Activated T-cell treated with anti-CD3 and anti-CD28 coated beads, Interleukin-2, amount 50 U/mL, for 48 hours (primary cell): ENCODE measurements around the gene DHX58.

ENCODE experiments used
- DNase-seq, 2 experiments: peaks; one replicate each; pipeline ENCODE4 v3.0.0-alpha.2; 2020

The DHX58 gene

DNA sequence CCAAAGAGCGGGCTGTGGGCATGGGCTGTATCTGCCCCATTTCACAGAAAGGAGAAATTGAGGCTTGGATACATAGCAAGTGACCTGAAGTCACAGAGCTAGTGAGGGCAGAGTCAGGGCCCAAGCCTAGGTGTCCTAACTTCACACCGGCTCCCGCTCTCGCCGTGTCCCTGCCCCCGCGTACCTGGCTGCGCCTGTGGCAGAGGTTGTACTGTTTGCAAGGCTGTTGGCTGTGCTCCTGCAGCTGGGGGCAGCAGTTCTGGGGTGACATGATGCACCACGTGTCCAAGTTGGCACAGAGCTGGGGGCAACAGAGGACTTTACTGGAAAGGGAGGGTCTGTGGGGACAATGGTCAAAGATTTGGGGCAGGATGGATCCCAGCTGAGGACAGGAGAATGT lies 3.4 kb downstream of the DHX58 start:
- DNase-seq, result no peak

DNA sequence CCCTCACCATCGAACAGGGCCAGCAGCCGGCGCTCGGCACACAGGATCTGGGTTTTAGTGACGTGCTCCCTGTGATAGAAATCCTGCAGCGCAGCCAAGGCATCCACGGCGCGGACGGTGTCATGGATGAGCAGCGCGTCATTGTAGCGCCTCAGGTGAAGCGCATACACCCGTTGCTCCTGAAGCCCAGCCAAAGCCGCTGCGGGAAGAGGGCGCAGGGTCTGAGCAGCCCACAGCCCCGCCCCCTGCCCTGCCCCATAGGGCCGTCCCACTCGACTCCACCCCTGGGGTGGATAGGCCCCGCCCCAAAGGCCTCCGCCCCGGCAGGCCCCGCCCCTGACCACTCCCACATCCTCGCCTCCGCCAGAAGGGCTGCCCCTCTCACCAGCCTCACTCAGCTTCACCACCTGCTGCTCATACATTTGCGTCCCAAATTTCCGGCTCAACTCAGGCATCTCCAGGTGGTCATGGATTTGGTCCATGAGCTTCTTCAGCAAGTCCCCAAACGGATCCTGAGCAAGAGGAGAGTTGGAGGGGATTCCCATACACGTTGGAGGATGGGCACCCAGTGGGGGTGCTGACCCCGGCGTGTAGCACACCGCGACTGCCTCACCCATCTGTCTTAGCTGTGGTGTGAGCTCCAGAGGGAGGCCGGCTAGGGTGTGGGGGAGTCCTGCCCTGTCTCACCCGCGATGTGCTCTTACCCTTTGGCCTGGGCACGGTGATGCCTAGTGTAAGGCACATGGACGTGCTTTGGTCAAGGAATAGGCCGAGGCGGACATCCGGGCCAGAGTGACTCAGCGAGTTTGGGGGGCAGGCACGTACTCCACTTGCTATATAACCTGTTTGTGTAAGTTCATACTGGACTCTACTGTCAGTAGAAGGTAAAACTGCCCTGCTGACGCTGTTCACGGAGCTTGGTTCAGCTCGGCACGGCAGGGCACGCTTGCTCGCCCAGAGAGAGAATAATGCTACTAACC lies 4.6 kb downstream of the DHX58 start:
- peak; percentile 99 for DNase-seq

DNA sequence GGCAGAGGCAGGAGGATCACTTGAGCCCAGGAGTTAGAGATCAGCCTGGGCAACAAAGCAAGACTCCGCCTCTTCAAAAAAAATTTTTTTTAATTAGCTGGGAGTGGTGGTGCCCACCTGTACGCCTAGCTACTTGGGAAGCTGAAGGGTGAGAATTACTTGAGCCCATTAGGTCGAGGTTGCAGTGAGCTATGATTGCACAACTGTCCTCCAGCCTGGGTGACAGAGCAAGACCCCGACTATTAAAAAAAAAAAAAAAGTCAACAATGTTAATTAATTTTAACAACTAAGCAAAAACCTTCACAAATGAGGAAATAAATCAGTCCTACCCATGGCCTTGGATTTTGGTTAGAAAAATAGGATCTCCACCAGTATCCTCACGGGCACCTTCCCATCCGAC lies 5.4 kb downstream of the DHX58 start:
- no peak for DNase-seq

DNA sequence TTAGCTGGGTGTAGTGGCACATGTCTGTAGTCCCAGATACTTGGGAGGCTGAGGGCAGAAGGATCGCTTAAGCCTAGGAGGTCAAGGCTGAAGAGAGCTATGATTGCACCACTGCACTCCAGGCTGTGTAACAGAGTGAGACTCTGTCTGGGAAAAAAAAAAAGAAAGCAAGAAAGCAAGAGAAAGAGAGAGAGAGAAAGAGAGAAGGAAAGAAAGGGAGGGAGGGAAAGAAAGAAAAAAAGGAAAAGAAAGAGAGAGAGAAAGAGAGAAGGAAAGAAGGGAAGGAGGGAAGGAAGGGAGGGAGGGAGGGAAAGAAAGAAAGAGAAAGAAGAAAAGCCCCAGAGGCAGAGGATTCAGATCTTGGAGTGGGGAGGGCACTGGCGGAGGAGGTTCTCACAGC lies 6.5 kb downstream of the DHX58 start:
- DNase-seq, result no peak

DNA sequence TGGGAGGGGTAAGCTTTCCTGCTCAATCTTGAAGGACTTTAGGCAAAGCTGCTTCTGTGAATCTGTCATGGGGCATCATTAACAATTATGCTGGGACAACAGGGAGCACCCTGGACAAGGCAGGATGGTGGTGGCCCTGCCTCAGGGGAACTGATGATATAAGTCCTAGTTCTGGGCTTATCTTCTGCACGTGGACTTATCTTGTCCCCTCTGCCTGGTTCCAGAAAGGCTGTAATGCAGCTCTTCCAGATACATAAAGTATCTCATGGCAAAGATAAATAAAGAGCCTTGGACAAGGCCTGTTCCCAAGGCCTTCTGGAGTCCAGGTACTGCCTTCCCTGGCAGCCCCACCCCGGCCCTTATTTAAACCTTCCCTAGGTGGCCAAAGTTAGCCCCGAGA lies 8.2 kb downstream of the DHX58 start:
- no peak for DNase-seq

DNA sequence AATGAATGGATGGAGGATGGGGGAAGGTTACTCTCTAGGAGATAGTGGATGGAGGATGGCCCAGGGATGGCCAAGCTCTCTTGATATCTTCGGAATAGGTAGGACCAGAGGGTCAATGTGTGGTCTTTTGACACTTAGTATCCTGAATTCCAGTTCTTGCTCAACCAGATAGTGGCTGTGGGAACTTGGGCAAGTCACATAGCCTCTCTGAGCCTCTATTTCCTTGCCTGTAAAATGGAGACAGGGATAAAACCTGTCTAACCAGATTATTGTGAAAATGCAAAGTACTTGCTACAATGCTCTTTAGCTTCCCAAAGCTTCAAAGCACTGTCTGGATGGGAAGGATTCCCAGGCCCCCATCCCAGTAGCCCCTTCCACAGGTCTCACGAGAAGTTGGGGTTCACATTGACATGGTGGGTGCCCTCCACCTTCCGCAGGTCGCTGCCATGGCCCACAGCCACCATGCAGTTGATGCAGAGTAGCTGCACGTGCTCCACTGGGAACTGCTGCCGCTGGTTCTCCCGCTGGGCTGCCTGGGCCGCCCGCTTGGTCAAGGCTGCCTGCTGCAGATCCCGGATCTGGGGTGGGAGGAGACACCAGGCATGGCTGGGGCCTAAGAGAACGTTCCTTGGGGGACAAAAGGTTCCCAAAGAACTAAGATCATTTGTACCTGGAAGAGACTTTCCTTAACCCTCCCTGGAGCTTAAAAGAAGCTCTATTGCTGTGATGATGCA lies 9.1 kb downstream of the DHX58 start:
- no peak for DNase-seq

DNA sequence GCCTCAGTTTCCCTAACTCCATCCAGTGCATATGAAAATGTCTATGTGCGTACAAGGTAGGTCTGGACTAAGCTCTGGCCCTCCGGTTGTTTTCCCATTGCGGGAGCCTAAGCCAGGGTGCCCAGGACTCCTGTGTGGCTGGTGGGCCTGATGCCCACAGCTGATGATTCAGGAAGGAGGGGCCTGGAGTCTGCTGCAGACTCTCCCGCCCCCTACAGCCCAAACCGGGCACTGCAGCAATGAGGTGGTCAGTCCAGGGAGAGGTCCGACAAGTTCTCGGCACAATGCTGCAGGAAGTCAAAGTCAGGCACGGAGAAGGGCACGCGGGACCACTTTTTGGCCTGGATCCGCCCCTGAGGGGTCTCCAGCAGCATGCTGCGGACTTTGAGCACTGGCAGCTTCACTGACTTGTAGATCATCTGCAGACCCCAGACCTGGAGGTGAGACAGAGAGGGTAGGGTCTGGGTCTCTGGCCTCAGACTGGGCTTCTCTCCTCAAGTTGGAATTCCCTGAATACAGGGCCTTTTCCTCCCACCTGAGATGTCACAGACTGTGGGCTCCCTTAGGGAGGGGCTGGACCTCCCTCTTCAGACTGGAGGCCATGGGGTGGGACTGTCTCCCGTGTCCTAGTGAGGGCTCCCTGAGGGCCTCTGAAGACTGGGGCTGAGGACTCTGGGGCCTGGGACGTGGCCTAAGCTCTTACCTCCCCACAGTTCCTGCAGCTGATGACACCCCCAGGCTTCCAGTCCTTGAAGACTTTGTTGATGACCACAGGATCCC lies 10.8 kb downstream of the DHX58 start:
- peak; percentile 90 to 91 for DNase-seq

DNA sequence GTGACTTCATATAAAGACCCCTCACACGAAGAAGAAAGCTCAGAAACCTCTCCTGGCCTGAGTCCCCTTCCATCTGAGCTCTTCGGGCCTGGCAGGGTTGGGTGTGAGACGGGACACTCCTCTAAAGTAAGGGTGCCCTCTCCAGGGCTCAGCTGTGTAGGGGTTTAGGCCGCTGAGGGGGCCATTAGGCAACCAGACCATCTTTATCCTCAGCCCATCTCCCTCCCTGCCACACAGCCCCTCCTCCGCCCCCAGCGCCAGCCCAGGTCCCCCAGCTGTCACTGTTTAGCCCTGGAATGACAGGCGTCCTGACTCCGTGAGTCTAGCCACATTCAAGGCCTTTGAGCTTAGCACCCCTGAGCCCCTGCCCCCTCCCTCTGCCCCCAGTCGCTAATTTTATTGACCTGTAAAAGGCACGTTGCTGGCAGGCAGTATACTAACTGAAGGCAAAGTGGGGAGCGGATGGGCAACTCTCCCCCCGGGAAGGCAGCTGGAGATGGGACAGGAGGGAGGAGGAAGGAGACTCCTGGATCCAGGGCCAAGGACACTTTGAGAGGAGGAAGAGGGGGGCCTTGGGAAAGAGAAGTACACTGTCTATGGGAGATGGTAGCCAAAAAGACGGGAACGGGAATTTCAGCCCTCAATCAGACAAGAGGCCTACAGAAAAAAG lies 13.6 kb downstream of the DHX58 start:
- DNase-seq, result no peak

DNA sequence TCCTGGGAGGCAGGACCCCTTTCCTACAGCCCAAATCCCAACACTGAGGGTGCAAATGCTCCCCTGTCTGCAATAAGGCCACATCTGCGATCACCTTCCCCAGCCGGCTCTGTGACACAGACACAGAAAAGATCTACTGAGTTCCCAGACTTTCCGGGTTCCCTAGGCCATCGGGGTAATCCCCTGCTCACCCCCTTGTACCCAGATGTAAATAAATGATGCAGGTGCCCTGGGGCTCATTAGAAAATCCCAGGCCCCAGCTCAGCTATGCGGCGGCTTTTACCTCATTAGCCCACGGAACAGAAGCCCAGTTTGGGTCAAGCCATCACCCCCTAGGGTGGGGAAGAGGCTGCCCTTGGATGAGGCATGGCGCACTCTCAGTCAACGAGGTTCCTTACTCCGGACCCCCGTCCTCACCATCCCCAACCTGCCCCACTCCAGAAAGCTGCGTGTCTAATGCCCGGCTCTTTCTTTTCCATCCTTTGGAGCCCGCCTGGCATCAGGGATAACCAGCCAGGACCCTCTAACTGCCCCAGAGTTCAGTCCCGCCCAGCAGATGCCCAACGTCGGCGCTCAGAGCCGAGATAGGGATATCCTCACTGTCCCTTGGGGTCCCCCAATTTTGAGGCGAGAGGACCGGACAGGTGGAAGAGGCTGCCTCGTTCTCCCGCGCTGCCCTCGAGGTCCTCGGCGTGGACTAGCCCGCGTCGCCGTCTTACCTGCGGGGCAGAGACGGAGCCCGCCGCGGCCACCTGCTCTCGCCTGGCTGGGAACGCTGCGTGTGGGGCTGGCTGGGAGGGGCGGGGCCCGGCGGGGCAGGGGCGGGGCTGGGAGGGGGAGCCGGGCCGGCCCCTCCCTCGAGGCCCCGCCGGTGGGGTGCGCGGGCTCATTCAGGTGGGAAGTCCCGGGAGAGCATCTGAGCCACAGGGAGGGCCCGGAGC lies 14.6 kb downstream of the DHX58 start, which contains the start of gene ZNF385C:
Gene ZNF385C (minus strand): TSS at position 783 of the 941 bp plus-strand sequence. CDS start 35,417 bp downstream, outside the sequence.
- DNase-seq, result peak; percentile 51 to 65

DNA sequence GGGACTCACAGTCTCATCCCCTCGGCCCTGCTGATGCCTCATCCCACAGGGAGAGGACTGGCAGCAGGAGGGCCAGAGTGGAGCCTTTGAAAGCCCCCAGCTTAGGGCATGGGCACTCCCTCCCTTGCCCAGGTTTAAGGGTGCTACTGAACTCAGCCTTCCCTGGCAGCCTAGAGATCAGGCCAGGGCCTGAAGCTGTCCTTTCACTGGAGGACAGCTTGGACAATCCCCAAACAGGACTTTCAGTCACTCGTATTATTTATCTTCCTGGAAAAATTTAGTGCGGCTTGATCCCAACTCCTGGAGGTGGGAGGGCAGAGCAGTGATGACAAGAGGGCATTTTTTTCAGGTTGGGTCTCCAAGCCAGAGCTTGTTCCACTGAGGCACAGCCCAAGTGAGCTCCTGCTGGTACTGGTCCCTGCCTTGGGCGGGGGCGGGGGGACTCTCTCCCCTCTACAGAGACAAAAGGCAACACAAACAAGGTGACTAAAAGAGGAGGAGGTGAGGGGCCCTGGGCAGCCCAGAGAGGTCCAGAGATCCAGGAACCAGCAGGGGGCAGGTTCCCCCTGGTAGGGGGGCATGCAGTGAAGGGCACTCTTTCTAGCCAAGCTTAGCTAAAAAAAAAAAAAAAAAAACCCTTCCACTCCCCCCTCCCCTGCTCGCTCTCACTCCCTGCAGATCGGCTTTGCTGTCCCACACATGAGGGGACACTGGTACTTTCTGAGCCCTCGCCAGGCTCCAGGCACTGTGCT lies 16.0 kb downstream of the DHX58 start:
- DNase-seq, result no peak

DNA sequence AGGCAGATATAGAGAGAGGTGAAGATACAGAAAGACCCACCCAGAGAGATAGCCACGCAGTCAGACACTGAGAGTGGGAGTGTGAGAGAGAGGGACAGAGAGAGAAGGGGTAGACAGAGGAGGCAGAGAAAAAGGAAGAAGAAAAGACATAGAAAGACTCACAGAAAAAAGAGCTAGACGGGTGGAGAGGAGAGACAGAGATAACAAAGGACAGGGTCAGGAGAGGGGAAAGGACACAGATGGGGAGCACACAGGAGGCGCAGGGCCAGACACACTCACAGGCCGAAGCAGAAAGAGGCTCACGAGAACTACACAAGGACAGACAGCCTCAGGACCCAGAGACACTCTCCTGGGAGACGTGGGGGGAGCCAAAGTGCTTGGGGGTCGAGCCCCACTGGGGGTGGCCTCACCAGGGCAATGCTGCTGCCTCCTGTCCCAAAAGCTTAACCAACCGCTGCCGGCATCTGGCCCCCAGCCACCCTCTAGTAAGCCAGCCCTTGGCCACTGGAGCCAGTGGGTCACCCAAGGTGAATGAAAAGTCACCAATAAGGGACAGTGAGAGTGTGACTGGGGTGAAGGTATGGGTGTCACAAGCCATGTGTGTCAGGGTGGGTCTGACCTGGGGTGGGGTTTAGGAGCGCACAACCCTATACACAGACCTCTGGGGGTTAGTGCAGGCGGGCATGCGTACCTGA lies 18.0 kb downstream of the DHX58 start:
- DNase-seq, result no peak

DNA sequence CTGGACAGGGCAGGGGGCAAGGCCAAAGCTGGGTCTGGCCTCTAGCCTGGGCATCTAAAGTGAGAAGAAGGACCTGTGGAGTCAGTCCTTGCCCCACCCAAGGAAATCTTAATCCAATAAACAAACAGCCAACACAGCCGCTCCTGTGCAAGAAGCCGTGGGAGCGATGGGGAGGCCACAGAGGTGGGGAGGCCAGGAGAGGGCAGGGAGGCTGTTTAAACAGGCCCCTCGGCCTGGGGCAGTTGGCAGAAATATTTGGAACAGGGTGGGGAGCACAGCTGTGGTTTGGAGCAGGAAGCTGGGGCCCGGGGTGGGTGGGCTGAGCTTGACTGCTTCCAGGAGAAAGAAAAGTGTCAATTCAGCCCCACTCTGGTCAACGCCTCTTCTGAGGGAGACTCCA lies 19.6 kb downstream of the DHX58 start:
- no peak for DNase-seq

DNA sequence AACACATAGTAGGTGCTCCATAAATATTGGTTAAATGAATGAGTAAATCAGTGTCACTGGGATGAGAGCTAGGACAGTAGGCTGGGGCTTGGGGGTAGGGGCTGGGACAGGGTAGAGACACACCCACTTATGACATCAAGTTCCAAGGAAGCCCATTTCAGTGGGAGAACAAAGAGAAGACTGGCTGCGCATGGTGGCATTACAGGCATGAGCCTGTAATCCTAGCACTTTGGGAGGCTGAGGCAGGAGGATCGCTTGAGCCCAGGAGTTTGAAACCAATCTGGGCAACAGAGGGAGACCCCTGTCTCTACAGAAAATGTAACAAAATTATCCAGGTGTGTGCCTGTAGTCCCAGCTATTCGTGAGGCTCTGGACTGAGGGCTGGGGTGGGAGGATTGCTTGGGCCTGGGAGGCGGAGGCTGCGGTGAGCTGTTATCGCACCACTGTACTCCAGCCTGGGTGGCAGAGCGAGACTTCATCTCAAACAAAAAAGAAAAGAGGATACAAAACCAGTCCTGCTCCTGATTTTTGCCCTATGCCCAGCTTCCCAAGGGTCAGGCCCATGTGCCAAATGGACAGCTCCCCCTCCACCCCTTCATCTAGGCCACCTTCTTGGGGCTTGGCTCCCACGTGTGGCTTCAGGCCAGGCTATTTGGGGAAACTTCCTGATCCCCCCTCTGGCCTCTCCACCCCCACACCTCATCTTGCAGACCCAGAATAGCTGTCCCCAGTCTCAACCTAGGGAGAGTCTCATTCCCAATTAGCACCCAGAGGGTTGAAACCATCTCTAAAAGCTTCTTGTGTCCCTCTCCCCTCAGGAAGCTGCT lies 21.3 kb downstream of the DHX58 start:
- DNase-seq, result no peak

DNA sequence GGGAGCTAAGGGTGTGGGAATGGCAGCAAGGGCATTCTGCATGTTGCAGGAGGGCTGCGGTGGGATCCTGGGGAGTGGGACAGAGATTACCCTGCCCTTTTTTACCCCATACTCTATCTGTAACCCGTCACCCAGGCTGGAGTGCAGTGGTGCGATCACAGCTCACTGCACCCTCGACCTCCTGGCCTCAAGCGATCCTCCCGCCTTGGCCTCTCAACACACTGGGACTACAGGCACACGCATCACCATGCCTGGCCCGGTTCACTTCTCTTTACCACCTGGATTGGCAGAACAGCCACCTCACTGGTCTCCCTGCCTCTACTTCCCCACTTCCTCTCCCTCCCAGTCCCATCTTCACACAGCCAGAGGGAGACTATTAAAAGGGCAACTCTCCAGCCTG lies 23.8 kb downstream of the DHX58 start:
- no peak for DNase-seq

DNA sequence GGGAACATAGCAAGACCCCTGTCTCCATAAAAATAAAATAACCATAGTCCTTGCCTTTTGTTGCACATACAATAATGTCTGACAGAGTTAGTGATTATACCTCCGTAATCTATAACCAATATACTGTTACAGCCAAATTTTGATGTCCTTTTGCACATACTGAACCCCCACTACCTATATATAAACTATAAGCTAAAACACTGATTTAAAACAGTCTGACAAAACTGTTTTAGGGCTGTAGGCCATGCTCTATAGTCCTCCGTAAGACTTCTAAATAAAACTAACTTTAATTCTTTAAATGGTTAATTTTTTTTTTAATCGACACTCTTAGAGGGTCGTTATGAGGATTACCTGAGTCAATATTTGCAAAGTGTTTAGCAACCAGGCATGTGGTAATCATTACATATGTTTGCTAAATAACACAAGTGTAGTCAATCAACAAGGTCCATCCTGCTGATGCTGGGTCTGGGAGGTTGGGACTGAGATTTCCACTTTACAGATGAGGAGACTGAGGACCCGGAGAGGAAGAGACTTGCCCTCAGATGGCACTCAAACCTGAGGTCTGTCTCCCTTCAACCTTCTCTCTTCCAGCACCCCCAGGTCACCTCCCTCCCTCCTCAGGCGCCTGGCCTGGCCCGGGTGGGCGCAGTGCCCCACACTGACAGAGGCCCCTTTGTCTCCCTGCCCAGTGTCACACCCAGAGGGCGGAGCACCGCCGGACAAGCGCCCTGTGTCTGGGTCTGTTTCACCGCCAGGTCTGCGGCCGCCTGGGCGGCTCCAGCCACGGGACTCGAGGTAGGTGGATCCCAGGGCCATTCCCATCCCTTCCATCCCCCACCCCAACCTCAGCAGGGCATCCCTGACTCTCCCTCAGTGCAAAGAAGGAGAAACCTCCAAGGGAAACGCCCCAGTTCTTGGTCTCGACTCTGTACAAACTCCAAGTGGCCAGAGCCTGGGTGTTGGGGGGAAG lies 24.5 kb downstream of the DHX58 start:
- DNase-seq, result no peak

DNA sequence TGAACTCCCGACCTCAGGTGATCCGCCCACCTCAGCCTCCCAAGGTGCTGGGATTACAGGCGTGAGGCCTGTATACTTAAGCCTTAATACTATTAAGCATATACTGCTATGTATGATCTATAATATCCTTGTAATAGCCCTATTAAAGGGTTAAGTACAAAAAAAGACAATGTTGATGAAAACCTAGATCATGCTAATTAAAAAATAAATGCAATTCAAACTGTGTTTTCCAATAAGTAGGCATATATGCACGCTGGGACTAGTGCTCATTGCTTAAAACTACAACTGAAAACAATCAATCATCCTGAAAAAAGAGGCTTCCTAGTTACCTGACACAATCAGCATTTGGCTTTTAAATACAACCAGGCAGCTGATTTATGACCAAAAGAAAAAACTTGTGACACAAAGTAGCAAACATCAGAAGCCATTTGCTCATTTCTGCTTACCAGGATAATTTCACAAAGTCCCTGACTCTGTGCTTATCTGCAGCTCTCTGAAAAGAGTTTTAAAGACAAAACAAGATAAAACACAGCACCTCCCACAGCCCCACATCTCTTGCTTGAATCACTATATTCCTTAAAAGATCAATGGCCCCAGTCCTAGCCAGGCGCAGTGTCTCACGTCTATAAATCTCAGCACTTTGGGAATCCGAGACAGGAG lies 25.3 kb downstream of the DHX58 start:
- DNase-seq, result no peak

DNA sequence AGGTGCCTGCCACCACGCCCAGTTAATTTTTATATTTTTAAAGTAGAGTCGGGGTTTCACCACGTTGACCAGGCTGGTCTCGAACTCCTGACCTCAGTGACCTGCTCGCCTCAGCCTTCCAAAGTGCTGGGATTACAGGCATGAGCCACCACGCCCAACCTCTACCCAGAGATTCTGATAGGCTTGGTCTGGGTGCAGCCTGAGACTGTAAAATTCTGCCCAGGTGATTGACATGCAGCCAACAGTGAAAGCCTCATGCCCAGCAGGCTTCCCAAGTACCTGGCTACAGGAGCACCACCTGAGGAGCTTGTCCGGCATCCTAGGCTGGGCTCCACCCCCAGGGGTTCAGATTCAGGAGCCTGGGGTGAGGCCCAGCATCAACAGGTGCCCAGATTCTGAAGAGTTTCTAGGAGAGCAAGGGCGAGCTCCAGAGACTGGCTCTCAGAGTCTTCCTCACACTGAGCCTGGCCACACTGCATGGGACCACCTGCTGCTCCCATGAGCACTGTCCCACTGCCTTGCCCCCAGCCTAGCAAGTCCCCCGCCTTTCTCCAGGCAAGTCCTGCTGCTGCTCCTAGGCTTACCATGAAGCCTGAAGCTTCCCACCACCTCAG lies 30.9 kb downstream of the DHX58 start:
- no peak for DNase-seq
